ENCODE measurements around the gene WDR1.

WDR1 gene

GRCh38 chr4:10114147-10114546 is 2.5 kb downstream of the WDR1 start:
- no peak for DNase-seq (ENCODE audit: low read depth)
- no peak overlapping the region for H3K4me3 ChIP-seq (ENCODE audit: control insufficient read depth, low read depth, low read length)
- TF ChIP-seq CTCF (IDR thresholded peaks at IDR 0.05; ENCODE audit: control insufficient read depth, insufficient read depth, low read depth, low read length, missing control alignments) = no peak

- H3K4me3 ChIP-seq (ENCODE audit: control insufficient read depth, low read depth, low read length) = no peak overlapping the region
Measured at GRCh38 chr4:10113362-10114047, 3.1 kb downstream of the WDR1 start.

GRCh38 chr4:10112658-10113284 is 3.8 kb downstream of the WDR1 start:
- TF ChIP-seq CTCF (IDR thresholded peaks at IDR 0.05; ENCODE audit: control insufficient read depth, insufficient read depth, low read depth, low read length, missing control alignments) = no peak

More at GRCh38 chr4:10113362-10114047, 3.1 kb downstream of the WDR1 start:
- TF ChIP-seq CTCF (IDR thresholded peaks at IDR 0.05; ENCODE audit: control insufficient read depth, insufficient read depth, low read depth, low read length, missing control alignments) = no peak
- no peak for DNase-seq (ENCODE audit: low read depth)

GRCh38 chr4:10111067-10111801 is 5.4 kb downstream of the WDR1 start:
- TF ChIP-seq CTCF (IDR thresholded peaks at IDR 0.05; ENCODE audit: control insufficient read depth, insufficient read depth, low read depth, low read length, missing control alignments) = no peak
- DNase-seq (ENCODE audit: low read depth) = no peak
- H3K4me3 ChIP-seq (ENCODE audit: control insufficient read depth, low read depth, low read length) = no peak overlapping the region

More at GRCh38 chr4:10112658-10113284, 3.8 kb downstream of the WDR1 start:
- no peak for DNase-seq (ENCODE audit: low read depth)
- H3K4me3 ChIP-seq (ENCODE audit: control insufficient read depth, low read depth, low read length) = no peak overlapping the region

GRCh38 chr4:10109995-10110670 is 6.5 kb downstream of the WDR1 start:
- DNase-seq (ENCODE audit: low read depth) = no peak
- no peak overlapping the region for H3K4me3 ChIP-seq (ENCODE audit: control insufficient read depth, low read depth, low read length)
- TF ChIP-seq CTCF (IDR thresholded peaks at IDR 0.05; ENCODE audit: control insufficient read depth, insufficient read depth, low read depth, low read length, missing control alignments) = no peak

Measured in AG09309 (cell line).